NCI-H2081 (cell line): Measurements from ENCODE around the gene STRA8.

Source experiments
- DNase-seq, 2 experiments: peaks; one replicate each; lab custom pipeline; 2025; lab: John Stamatoyannopoulos, UW

Gene STRA8

GRCh38 chr7:135238112-135238744, 4.6 kb downstream of the STRA8 start:
- no peak for DNase-seq

- no peak for DNase-seq
These were observed 5.6 kb downstream of the STRA8 start for GRCh38 chr7:135239263-135239662.

- DNase-seq, result no peak
These were observed 6.8 kb downstream of the STRA8 start for GRCh38 chr7:135240441-135240840.

- no peak for DNase-seq
These were observed 8.6 kb downstream of the STRA8 start for GRCh38 chr7:135242096-135242684.

- DNase-seq, result no peak
These were observed 11.9 kb downstream of the STRA8 start for GRCh38 chr7:135245226-135246190.

- no peak for DNase-seq
These were observed 12.7 kb downstream of the STRA8 start for GRCh38 chr7:135246191-135246825.

- DNase-seq, result no peak
These were observed 14.3 kb downstream of the STRA8 start for GRCh38 chr7:135247746-135248471.

GRCh38 chr7:135248546-135248945, 14.9 kb downstream of the STRA8 start:
- no peak for DNase-seq

GRCh38 chr7:135251496-135252391, 18.1 kb downstream of the STRA8 start:
- no peak for DNase-seq

GRCh38 chr7:135253851-135254771, 20.5 kb downstream of the STRA8 start:
- DNase-seq, result no peak

GRCh38 chr7:135257790-135258189, 24.2 kb downstream of the STRA8 start:
- DNase-seq, result no peak

- no peak for DNase-seq
These were observed 24.9 kb downstream of the STRA8 start for GRCh38 chr7:135258585-135258984.

GRCh38 chr7:135259702-135260101, 26.1 kb downstream of the STRA8 start:
- no peak for DNase-seq

GRCh38 chr7:135260470-135260869, 26.8 kb downstream of the STRA8 start:
- no peak for DNase-seq

GRCh38 chr7:135260930-135261721, 27.5 kb downstream of the STRA8 start:
- DNase-seq, result no peak

- DNase-seq, result no peak
These were observed 29.1 kb downstream of the STRA8 start for GRCh38 chr7:135262623-135263320.

GRCh38 chr7:135263321-135263970, 29.8 kb downstream of the STRA8 start:
- DNase-seq, result no peak

GRCh38 chr7:135265637-135266036, 32.0 kb downstream of the STRA8 start:
- no peak for DNase-seq
